ENCODE data around the gene RPL37A.

Gene RPL37A

GRCh38 chr2:216464104-216464720 lies 34.4 kb upstream of the RPL37A start:
- no peak for ATAC-seq
- TF ChIP-seq SNAI2 (CRISPR knock-in tag; IDR thresholded peaks at IDR 0.05) (no peak; the same call in 1 of the 2 replicates), ZFP30 (CRISPR knock-in tag; IDR thresholded peaks at IDR 0.05) (no peak), ESRRG (CRISPR knock-in tag; IDR thresholded peaks at IDR 0.05) (no peak), TOX (CRISPR knock-in tag; IDR thresholded peaks at IDR 0.05; ENCODE audit: borderline replicate concordance) (no peak), CREB5 (CRISPR knock-in tag; IDR thresholded peaks at IDR 0.05; ENCODE audit: low read depth) (0 out of 2 replicates have a peak, but pooled peaks have one; percentile 26), ZC3H10 (CRISPR knock-in tag; IDR thresholded peaks at IDR 0.05) (no peak), CSRNP3 (CRISPR knock-in tag; IDR thresholded peaks at IDR 0.05) (no peak), ARNTL (CRISPR knock-in tag; IDR thresholded peaks at IDR 0.05; ENCODE audit: borderline replicate concordance, low read depth) (no peak), TSHZ2 (CRISPR knock-in tag; IDR thresholded peaks at IDR 0.05) (peak; percentile 51; the same call in 1 of the 2 replicates), RARB (CRISPR knock-in tag; IDR thresholded peaks at IDR 0.05) (no peak), CSDC2 (CRISPR knock-in tag; IDR thresholded peaks at IDR 0.05) (no peak), PPARA (CRISPR knock-in tag; IDR thresholded peaks at IDR 0.05; ENCODE audit: borderline replicate concordance) (no peak), POU6F1 (CRISPR knock-in tag; IDR thresholded peaks at IDR 0.05; ENCODE audit: borderline replicate concordance, low read depth) (no peak), ISL1 (CRISPR knock-in tag; IDR thresholded peaks at IDR 0.05) (peak; percentile 97), TCF4 (CRISPR knock-in tag; IDR thresholded peaks at IDR 0.05; ENCODE audit: borderline replicate concordance) (no peak), OSR1 (CRISPR knock-in tag; IDR thresholded peaks at IDR 0.05) (no peak), PATZ1 (CRISPR knock-in tag; IDR thresholded peaks at IDR 0.05; ENCODE audit: borderline replicate concordance) (no peak), GLIS3 (CRISPR knock-in tag; IDR thresholded peaks at IDR 0.05) (no peak)

GRCh38 chr2:216465579-216466195 lies 33.0 kb upstream of the RPL37A start:
- TF ChIP-seq ISL1 (CRISPR knock-in tag; IDR thresholded peaks at IDR 0.05) (peak; percentile 55), TCF4 (CRISPR knock-in tag; IDR thresholded peaks at IDR 0.05; ENCODE audit: borderline replicate concordance) (peak; percentile 88), ZNF70 (CRISPR knock-in tag; IDR thresholded peaks at IDR 0.05) (peak; percentile 100), TSHZ2 (CRISPR knock-in tag; IDR thresholded peaks at IDR 0.05) (peak; percentile 66; the same call in 1 of the 2 replicates), ZFP3 (CRISPR knock-in tag; IDR thresholded peaks at IDR 0.05) (peak; percentile 73; the same call in 1 of the 2 replicates), ZNF565 (CRISPR knock-in tag; conservative IDR thresholded peaks at IDR 0.05; ENCODE audit: low read depth) (0 out of 2 replicates have a peak, but pooled peaks have one; percentile 46), CSDC2 (CRISPR knock-in tag; IDR thresholded peaks at IDR 0.05) (no peak), ZC3H10 (CRISPR knock-in tag; IDR thresholded peaks at IDR 0.05) (no peak), CREB5 (CRISPR knock-in tag; IDR thresholded peaks at IDR 0.05; ENCODE audit: low read depth) (0 out of 2 replicates have a peak, but pooled peaks have one; percentile 20), ZFP30 (CRISPR knock-in tag; IDR thresholded peaks at IDR 0.05) (0 out of 2 replicates have a peak, but pooled peaks have one; percentile 17), ZNF8 (CRISPR knock-in tag; IDR thresholded peaks at IDR 0.05) (no peak), RARB (CRISPR knock-in tag; IDR thresholded peaks at IDR 0.05) (no peak)
- peak; percentile 78 for ATAC-seq
